Inflammatory macrophage treated with lipopolysaccharide for 4 hours (primary cell): Measurements from ENCODE around the gene ADAP1.

Source experiments
- DNase-seq: peaks from one replicate; pipeline ENCODE4 v3.0.0-alpha.2; 2020

Gene ADAP1

DNA sequence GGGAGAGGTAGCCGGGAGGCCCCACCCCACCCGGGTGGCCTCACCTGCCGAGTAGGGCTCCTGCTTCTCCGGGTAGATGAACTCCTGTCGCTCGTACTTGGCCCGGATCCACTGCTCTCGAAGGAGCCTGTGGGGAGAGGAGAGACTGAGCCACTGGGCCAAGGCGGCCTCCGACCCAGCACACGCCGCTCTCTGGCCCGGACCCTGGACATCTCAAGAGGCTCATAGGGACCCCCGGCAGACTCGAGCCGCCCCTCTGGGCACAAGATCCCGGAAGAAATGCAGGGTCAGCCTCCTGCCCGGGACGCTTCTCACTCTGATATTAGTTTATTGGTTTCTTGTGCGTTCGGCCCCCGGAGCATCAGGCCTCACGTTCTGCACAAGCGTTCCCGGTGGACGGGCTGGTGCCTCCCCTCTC, 34.5 kb downstream of the ADAP1 start:
- DNase-seq, result no peak

DNA sequence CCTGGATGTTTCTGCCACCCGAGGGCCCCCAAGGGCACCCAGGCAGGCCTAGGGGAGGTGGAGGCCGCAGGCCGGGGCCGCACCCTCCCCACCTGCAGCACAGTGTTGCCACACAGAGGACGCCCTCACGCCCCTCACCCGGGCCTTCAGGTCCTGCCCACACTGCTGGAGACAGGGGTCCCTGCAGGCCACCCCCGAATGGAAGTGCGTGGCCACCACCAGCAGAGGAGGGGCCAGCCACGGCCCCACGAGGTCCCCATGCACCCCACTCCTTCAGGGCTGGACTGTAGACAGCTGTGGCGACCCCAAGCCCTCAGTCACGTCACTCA, 35.4 kb downstream of the ADAP1 start:
- DNase-seq, result no peak

DNA sequence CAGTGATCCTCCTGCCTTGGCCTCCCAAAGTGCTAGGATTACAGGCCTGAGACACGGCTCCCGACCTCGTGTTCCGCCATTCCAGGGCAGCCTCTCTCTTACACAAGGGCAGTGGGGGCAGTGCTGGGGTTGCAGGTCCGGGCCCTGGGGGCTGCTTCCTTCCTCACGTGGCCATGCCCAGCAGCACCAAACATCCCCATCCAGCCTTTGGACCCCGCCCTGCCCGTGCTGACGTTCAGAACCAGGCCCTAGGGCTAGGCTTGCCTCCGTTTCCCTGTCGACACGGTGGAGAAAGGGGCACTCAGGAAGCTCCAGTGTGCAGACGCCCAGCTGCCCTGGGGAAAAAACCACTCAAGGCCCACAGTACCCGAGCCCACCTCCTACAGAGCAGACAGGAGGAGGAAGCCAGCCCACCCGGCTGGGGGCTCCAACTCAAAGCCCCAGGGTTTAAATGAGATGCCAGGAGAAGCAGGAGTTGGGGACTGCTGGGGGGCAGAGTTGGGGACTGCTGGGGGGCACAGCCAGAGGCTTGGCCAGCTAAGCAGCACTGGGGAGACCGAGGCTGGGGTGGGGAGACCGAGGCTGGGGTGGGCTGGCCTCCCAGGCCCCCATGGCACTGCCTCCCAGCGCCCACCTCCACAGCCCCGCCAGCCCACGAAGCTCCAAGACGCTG, 35.9 kb downstream of the ADAP1 start:
- no peak for DNase-seq

DNA sequence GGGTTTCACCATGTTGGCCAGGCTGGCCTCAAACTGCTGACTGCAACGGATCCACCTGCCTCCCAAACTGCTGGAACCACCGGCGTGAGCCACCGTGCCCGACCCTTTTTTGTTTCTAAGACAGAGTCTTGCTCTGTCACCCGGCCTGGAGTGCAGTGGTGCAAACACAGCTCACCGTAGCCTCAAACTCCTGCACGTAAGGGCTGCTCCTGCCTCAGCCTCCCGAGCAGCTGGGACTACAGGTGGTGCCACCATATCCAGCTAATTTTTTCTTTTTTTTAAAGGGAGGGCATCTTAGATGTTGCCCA, 36.4 kb downstream of the ADAP1 start:
- no peak for DNase-seq

DNA sequence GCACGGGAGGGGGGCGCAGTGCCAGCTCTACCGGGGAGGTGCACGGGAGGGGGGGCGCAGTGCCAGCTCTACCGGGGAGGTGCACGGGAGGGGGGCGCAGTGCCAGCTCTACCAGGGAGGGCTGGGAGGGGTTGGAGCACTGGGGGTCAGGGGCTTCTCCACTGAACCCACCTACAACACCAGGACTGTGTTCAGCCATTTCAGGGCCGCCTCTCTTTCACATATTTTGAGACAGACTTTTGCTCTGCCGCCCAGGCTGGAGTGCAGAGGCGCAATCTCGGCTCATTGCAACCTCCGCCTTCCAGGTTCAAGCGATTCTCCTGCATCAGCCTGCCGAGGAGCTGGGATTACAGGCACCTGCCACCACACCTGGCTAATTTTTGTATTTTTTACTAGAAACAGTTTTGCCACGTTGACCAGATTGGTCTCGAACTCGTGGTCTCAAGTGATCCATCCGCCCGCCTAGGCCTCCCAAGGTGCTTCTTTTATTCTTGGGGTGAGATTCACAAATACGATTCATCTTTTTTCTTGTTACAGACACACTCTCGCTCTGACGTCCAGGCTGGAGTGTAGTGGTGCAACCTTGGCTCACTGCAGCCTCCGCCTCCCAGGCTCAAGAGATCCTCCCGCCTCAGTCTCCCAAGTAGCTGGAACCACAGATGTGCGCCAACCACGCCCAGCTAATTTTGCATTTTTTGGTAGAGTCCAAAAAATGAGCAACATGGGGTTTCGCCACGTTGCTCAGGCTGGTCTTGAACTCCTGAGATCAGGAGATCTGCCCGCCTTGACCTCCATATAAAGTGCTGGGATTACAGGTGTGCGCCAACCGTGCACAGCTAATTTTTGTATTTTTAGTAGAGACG, 37.0 kb downstream of the ADAP1 start:
- no peak for DNase-seq

DNA sequence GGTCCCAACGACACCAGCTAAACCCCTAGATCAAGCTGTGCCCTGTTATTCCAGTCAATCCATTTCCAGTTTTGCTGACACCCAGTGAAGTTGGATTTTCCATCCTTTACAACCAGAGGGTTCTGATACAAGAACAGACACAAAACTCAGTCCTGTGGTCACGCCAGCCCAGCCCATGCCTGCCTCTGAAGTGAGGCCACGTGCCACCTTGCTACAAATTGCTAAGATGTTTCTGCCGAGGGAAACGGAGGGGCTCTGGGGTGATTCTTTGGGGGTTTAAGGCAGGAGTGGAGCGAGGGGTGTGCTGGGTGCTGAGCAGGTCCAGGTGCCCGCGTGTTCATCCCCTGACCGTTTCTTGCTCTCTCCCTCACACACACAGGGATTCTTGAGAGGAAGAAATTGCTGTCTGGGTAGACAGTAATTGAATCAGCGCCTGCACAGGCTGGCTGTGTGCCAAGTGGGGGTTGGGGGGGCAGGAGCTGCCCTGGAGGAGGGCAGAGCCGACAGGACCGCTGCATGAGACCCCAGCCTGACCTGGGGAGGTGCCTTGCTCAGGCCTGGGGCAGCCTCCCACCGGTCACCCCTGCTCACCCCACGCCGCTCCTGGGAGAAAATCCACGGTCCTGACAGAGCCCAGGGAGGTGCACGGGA, 38.1 kb downstream of the ADAP1 start:
- no peak for DNase-seq

- DNase-seq, result no peak
Measured at GRCh38 chr7:915291-916218, 38.9 kb downstream of the ADAP1 start.

DNA sequence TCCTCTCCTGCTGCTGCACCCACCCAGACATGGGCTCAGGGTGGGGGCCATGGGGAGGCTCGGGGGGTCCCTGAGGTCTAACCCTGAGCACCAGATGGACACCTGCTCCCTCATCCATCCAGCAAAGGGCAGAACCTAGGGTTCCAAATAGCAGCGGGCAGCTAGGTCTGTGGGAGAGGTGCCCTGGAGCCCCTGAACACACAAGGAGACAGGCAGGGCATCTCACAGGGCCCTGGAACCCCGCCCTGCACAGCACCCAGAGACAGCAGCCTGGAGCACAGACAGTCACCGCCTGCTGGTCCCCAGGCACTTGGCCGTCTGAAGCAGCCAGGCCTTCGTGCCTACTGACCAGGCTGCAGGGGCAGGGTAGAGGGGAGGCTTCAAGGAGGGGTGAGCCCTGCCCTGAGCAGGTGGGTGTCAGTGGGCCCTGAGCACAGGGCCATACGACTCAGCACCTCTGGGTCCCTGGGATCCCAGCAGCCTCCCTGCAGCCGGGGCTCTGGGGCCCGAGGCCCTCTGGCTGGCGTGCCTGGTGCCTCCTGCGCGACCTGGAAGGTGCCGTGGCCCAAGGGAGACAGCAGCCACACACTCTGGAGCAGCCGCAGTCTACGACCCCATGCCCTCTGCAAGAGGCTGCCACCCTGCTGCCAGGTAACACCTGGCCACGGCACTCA, 39.8 kb downstream of the ADAP1 start:
- no peak for DNase-seq

DNA sequence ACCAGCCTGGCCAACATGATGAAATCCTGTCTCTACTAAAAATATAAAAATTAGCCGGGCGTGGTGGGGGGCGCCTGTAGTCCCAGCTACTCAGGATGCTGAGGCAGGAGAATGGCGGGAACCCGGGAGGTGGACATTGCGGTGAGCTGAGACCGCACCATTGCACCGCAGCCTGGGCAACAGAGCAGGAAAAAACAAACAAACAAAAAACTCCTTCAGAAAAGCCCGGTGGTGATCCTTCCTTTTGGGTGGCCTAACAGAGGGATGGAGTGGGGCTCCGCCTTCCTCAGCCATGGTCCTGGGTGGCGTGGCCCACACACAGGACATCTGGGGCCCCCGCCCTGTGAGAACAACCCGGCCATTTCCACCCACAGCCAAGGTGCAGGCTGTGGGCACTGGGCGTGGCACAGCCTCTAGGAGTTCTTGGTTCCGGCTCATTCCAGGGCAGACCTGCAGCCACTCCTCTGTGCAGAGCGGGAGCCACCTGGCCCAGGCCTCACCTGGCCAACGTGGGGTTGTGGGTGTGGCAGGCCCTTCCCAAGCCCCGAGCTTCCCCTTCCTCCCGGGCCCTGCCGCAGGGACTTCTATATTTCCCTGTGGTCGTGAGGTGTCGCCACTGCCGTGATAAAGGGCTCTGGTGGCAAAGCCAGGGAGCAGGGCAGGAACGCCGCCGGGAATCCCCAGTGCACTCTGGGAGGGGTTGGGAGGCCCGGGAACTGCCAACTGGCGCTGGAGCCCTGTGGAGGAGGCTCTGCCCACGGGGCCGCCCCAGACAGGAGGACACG, 40.6 kb downstream of the ADAP1 start:
- DNase-seq, result no peak

GRCh38 chr7:911791-912480, 42.5 kb downstream of the ADAP1 start:
- no peak for DNase-seq

DNA sequence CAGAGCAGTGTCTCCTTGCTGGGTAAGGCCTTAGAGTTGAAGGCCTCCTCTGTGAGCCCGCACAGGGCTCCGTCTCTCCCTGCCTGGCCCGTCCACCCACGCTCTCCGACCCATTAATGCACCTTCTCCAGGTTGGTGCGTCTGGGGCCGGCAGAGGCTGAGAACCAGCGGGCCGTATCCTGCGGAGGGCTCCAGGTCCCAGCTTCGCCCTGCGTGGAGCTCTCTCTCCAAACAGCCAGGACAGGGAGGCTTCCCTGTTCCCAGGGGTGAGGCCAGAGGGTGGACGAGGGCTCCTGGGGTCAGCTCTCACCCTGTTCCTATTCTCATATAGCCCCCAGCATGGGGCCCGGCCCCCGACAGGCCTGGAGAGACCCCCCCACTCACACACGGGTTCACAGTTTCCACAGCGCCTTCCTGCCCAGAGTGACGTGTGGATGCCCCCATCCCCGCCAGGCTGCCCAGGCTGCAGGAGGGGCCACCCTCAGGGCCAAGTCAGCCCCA, 43.5 kb downstream of the ADAP1 start:
- no peak for DNase-seq

DNA sequence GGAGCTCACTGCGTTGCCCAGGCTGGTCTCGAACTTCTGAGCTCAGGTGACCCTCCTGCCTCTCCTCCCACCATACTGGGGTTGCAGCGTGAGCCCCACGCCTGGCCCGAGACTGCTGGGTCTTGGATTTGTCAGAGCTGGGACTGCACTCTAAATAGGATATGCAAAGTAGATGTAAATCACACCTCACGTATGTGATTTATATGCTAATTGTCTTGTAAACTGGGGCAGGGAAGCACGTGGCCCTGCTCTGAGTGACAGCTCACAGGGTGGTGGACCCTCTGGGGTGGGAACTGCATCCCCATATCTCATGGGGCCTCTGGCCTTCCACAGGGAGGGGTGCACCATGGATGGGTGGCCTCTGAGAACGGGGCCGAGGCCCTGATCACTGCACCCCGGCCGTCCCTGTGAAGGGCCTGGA, 44.0 kb downstream of the ADAP1 start:
- DNase-seq, result no peak

DNA sequence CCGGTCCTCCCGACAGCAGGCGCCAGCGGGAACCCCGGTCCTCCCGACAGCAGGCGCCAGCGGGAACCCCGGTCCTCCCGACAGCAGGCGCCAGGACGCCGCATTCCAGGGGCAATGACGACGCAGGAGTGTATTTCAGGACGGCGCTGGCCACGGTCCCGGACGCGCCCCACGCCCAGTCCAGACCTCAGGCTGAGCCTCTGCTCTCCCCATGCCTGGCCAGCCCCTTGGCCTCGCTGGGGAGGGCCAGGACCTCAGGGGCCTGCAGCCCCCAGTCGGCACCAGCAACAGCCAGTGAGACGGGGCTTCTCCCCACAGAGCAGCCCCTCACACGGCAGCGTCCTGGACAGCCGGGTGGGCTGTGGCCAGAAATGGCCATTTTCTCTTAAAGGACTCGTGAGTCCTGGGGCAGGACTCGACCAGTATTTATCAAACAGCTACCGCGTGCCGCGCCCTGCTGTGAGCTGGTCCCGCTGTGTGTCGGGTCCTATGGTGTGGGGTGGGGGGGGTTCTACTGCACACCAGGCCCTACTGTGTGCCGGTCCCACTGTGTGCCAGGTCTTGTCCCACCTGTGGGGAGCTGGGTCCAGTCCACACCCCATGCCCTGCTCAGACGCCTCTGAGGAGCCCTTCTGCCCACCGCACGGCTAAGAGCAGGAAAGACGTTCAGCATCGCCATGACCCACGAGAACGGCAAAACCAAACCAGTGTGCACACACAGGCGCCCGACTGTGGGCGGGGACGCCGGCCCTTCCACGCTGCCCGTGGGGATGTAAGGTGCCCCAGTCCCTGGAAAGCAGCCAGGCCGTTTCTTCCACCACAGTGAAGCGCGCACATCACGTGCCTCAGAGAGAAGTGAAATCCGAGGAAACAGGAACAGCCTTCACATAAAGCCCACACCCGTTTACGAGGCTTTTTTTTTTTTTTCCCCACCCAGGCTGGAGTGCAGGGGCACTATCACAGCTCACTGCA, 44.8 kb downstream of the ADAP1 start:
- peak; percentile 95 for DNase-seq

GRCh38 chr7:908591-909357, 45.7 kb downstream of the ADAP1 start:
- DNase-seq, result peak; percentile 49

GRCh38 chr7:908159-908581, 46.3 kb downstream of the ADAP1 start:
- no peak for DNase-seq

DNA sequence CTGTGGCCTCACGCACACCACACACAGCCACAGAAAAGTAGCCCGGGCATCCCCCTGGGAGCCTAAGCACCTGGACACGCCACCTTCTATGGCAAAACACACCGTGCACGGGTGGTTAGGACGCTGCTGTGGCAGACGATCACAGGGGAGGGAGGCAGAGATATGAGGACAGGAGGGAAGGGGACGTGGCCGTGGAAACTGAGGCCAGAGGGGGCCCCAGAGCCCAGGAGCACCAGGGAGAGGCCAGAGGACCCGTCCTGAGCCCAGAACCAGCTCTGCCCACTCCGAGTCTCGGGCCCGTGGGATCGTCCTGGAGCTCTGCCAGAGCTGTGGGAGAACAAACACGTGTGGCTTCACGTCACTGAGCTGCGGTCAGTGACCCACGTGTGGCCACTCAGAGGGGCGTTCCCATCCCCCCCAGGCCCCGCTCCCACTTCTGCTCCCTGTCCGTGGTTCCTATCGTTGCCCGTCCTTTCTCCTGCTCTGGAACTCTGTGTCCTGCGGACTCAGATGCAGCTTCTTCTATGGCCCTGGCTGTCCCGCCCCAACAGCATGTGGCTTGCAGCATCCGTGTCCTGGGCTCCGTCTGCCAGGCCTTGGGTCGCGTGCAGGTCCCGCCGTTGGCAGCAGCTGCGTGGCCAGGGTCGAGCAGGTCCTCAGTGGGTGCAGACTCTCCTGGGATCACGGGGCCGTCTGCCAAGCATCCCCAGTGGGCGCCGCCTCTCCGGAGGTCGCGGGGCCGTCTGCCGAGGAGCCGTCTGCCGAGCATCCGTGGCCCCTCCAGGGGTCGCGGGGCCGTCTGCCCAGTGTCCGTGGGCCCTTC, 47.1 kb downstream of the ADAP1 start:
- DNase-seq, result no peak

DNA sequence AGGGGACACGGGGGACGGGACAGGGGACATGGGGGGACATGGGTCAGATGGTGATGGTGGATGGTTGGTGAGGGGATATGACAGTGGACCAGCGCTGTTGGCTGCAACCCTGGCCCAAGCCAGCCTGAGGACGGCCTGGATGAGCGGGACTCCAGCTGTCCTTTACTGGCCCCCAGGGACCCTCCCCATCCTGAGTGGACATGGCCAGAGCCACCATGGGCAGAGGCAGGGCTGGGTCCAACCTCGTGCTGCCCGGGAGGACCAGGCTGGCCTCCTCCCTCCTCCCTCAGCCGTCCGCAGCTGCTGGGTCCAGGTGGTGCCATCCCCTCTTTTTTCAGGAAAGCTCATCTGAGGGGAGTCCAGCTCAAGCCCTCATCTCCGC, 47.7 kb downstream of the ADAP1 start:
- no peak for DNase-seq

- DNase-seq, result no peak
Measured at GRCh38 chr7:904847-905246, 49.6 kb downstream of the ADAP1 start.
